Endodermal cell (in vitro differentiated cells): ENCODE results near the gene CADM1. TPM values are rescaled to one million over a fixed set of nuclear protein-coding genes. Genes with fewer than 3 reads are reported as not detected.

Source experiments
- DNase-seq: peaks from one replicate; pipeline ENCODE4 v3.0.0-alpha.2; 2017
- H3K27ac ChIP-seq: 2 replicates; pipeline ENCODE4 v1.5.1; 2013; ENCODE audit warnings: mild to moderate bottlenecking, low read depth, low read length, moderate library complexity
- H3K27me3 ChIP-seq: 2 replicates; pipeline ENCODE4 v1.6.1; 2013; ENCODE audit warnings: mild to moderate bottlenecking, low read length, moderate library complexity; ENCODE audit not compliant: insufficient read depth, control insufficient read depth, poor library complexity, severe bottlenecking
- H3K36me3 ChIP-seq: 2 replicates; pipeline ENCODE4 v1.7.0; 2013; ENCODE audit warnings: mild to moderate bottlenecking, low read length, moderate library complexity; ENCODE audit not compliant: control insufficient read depth, insufficient read depth
- H3K4me1 ChIP-seq: one replicate; pipeline ENCODE4 v1.7.0; 2013; ENCODE audit warnings: low read length; ENCODE audit not compliant: control insufficient read depth, insufficient read depth
- H3K4me3 ChIP-seq: 2 replicates; pipeline ENCODE4 v1.5.1; 2013; ENCODE audit warnings: mild to moderate bottlenecking, low read length, moderate library complexity
- H3K9ac ChIP-seq: 2 replicates; pipeline ENCODE4 v1.6.1; 2013; ENCODE audit warnings: mild to moderate bottlenecking, low read length, moderate library complexity; ENCODE audit not compliant: poor library complexity, severe bottlenecking; ENCODE audit errors: extremely low read depth
- H3K9me3 ChIP-seq: 2 replicates; pipeline ENCODE4 v1.6.1; 2013; ENCODE audit warnings: mild to moderate bottlenecking, low read length, moderate library complexity; ENCODE audit not compliant: control insufficient read depth
- H3K27ac Mint-ChIP-seq: 2 replicates; pipeline ENCODE4 v1.8.0; 2020; ENCODE audit warnings: mixed read lengths
- H3K27me3 Mint-ChIP-seq: 2 replicates; pipeline ENCODE4 v1.8.0; 2021; ENCODE audit warnings: mild to moderate bottlenecking, mixed read lengths; ENCODE audit not compliant: insufficient read depth
- H3K36me3 Mint-ChIP-seq: 2 replicates; pipeline ENCODE4 v1.8.0; 2020; ENCODE audit warnings: low read depth, mixed read lengths
- H3K4me1 Mint-ChIP-seq: 2 replicates; pipeline ENCODE4 v1.8.0; 2020; ENCODE audit warnings: mixed read lengths
- H3K4me3 Mint-ChIP-seq: 2 replicates; pipeline ENCODE4 v1.8.0; 2020; ENCODE audit warnings: mild to moderate bottlenecking, moderate library complexity, mixed read lengths
- H3K9me3 Mint-ChIP-seq: 2 replicates; pipeline ENCODE4 v1.8.0; 2020; ENCODE audit warnings: mild to moderate bottlenecking, mixed read lengths
- WGBS, 2 experiments: methylation state at CpG; one replicate each; pipeline versions ENCODE4 v1.1.5 to v1.1.7; 2013; ENCODE audit warnings: missing lambda C conversion rate in 2 of 2, mixed read lengths in 1 of 2; ENCODE audit not compliant: insufficient coverage in 1 of 2, insufficient read length in 1 of 2; 5-methylcytosine and 5-hydroxymethylcytosine counted together
- total RNA-seq, 2 donors: library from RNA; stranded (reverse); fragmentation: NEBNext Ultra II Directional in 1 of 2; extraction: Animal tissue kit (Norgen Biotek cat#: 25700) in 1 of 2; gene quantifications; 2 replicates in 1 of 2; 3 replicates in 1 of 2; pipeline ENCODE4 v1.2.1, GENCODE V29; 2021
- TF ChIP-seq, protein P1 (sequence below): fragments of 200-600 bp; sonication (generic); conservative IDR thresholded peaks from 2 replicates; pipeline ENCODE4 v1.5.0; 2021; ENCODE audit warnings: antibody characterized with exemption, mild to moderate bottlenecking

The CADM1 gene
- total RNA-seq, 2 donors from 2014 or later: 76.3 to 88.2 TPM

GRCh38 chr11:115550291-115551059 is 46.3 kb upstream of the CADM1 start:
- Histone ChIP-seq H3K4me3 (no peak overlapping the region), H3K36me3 (no peaks in the 10 kb centered on the region), H3K27ac (no peak overlapping the region), H3K9me3 (no peaks in the 10 kb centered on the region), H3K9ac (no peak overlapping the region), H3K4me1 (peaks cover 17% of the 10 kb centered on the region), H3K27me3 (no peaks in the 10 kb centered on the region)
- DNase-seq: no peak
- H3K36me3 Mint-ChIP-seq: no peaks in the 10 kb centered on the region
- H3K9me3 Mint-ChIP-seq: no peaks in the 10 kb centered on the region
- no peak overlapping the region for H3K4me3 Mint-ChIP-seq
- TF ChIP-seq, protein P1, sequence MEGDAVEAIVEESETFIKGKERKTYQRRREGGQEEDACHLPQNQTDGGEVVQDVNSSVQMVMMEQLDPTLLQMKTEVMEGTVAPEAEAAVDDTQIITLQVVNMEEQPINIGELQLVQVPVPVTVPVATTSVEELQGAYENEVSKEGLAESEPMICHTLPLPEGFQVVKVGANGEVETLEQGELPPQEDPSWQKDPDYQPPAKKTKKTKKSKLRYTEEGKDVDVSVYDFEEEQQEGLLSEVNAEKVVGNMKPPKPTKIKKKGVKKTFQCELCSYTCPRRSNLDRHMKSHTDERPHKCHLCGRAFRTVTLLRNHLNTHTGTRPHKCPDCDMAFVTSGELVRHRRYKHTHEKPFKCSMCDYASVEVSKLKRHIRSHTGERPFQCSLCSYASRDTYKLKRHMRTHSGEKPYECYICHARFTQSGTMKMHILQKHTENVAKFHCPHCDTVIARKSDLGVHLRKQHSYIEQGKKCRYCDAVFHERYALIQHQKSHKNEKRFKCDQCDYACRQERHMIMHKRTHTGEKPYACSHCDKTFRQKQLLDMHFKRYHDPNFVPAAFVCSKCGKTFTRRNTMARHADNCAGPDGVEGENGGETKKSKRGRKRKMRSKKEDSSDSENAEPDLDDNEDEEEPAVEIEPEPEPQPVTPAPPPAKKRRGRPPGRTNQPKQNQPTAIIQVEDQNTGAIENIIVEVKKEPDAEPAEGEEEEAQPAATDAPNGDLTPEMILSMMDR: no peak
- peaks cover 49% of the 10 kb centered on the region for H3K4me1 Mint-ChIP-seq
- H3K27ac Mint-ChIP-seq: peak overlapping the region; percentile 65
- WGBS, 2 experiments: 88 to 93% methylated on average over 6 to 17 of the region's 17 CpGs
- no peaks in the 10 kb centered on the region for H3K27me3 Mint-ChIP-seq

DNA sequence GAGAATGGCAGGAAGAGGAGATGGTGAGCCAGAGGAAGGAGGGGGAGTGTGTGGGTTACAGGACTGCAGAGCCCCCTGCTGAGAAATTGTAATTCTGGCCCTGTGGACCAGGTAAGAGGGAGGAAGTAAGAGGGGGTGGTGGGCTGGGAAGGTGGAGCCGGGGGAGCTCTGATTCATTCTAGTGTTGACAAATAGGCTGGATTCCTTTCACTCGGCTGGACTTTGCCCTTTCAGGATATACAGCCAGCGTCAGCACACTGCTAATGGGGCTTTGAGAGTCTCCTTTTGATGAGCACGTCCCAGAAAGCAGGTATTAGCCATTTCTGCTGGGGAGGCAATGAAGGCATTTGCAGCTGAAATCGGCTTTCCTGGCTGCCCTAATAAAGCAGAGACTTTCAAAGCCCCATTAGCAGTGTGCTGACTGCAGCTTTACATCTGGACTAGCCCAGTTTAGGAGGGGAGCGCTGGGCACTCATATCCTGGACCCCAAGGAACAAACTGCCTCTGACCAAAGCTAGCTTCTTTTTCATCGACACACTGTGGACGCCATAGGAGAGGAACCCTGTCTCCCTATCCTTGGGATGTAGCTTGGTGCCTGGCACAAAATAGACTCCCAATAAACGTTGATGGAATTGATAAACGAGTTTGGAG is 44.8 kb upstream of the CADM1 start:
- H3K4me3 ChIP-seq: peak overlapping the region; percentile 58
- peak overlapping the region; percentile 2 for H3K4me3 Mint-ChIP-seq
- peak overlapping the region; percentile 65 for H3K27ac Mint-ChIP-seq
- H3K9me3 ChIP-seq: no peaks in the 10 kb centered on the region
- DNase-seq: peak; percentile 92
- no peaks in the 10 kb centered on the region for H3K36me3 ChIP-seq
- WGBS, 2 experiments: 39 to 47% methylated on average over 7 to 10 of the region's 10 CpGs
- peaks cover 52% of the 10 kb centered on the region for H3K4me1 Mint-ChIP-seq
- H3K9ac ChIP-seq: no peak overlapping the region
- no peaks in the 10 kb centered on the region for H3K27me3 Mint-ChIP-seq
- H3K36me3 Mint-ChIP-seq: no peaks in the 10 kb centered on the region
- TF ChIP-seq, protein P1: no peak
- no peak overlapping the region for H3K27ac ChIP-seq
- no peaks in the 10 kb centered on the region for H3K27me3 ChIP-seq
- H3K9me3 Mint-ChIP-seq: no peaks in the 10 kb centered on the region
- peaks cover 22% of the 10 kb centered on the region for H3K4me1 ChIP-seq

- Histone ChIP-seq H3K27me3 (no peaks in the 10 kb centered on the region), H3K9ac (no peak overlapping the region), H3K36me3 (no peaks in the 10 kb centered on the region), H3K27ac (no peak overlapping the region), H3K4me1 (peaks cover 23% of the 10 kb centered on the region), H3K4me3 (no peak overlapping the region), H3K9me3 (no peaks in the 10 kb centered on the region)
- no peak overlapping the region for H3K4me3 Mint-ChIP-seq
- H3K27ac Mint-ChIP-seq: no peak overlapping the region
- H3K36me3 Mint-ChIP-seq: no peaks in the 10 kb centered on the region
- H3K9me3 Mint-ChIP-seq: no peaks in the 10 kb centered on the region
- WGBS, 2 experiments: 92 to 93% methylated on average over 2 of the region's 2 CpGs
- TF ChIP-seq, protein P1: no peak
- no peak for DNase-seq
- H3K4me1 Mint-ChIP-seq: peaks cover 44% of the 10 kb centered on the region
- no peaks in the 10 kb centered on the region for H3K27me3 Mint-ChIP-seq
Observed at GRCh38 chr11:115545581-115546210, 41.5 kb upstream of the CADM1 start.
